ACHN (cell line): ENCODE data around the gene IFNAR1.

ENCODE experiments used
- DNase-seq: peaks from one replicate; pipeline ENCODE4 v3.0.0-alpha.2; 2015
- in situ Hi-C: cut with HindIII; loops from 2 replicates; pipeline ENCODE4 v1.10.0; 2017; ENCODE audit warnings: low sequenced_read_pairs, low pct_ligation_motif_present, low pct_unique_long_range_greater_than_20kb

IFNAR1 gene

DNA sequence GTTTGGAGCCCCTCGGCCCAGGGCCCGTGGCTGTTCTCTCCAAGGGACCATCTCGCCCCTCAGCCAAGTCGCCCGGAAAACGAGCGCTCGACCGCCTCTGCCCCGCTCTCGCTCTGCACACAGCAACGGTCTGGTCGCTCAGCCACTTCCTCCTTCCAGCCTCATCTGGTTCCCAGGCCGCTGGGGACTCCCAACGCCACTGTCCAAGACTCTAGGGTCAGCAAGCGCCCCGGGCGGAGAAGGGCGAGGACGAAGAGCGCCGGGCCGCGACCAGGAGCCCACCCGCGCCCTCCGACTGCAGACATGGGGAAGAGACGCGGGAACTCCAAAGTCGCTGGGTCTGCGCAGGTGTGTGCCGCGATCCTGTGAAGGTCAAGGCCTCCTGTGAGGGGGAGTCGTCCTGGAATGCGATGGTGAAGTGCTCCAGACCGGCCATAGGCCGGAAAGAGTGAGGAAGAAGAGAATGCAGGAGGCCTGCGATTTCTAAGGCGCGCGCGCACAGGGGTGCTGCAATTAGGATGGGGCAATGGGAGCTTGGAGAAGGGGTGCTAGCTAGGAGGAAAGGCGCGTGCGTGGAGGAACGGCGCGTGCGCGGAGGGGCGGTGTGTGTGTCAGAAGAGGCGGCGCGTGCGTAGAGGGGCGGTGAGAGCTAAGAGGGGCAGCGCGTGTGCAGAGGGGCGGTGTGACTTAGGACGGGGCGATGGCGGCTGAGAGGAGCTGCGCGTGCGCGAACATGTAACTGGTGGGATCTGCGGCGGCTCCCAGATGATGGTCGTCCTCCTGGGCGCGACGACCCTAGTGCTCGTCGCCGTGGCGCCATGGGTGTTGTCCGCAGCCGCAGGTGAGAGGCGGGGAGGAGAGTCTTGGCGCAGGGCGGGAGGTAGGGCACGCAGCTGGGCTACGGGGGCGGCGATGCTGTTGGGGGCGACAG lies at the start of gene IFNAR1:
Gene IFNAR1, plus strand, starts transcription at position 680 of the 931 bp plus-strand sequence. Its CDS starts 86 bp downstream, at position 766.
- in situ Hi-C loops, result no loop called here
- peak; percentile 95 for DNase-seq

DNA sequence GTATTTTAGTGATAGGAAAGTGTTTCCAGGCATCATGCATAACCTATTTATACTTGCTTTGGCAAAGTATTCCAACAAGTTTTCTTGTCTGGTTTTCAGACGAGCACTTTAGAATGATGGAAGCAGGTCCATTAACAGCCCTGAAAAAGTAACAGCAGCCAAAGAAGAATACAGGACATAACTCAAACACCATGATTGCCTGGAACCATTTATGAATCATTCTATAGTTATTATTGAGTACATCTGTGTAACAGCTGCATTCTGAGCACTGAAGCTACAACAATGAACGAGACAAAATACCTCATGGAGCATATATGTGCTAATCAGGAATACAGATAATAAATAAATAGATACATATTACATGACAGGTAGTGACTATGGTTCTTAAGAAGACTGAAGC lies 46.0 kb upstream of the IFNAR1 start:
- in situ Hi-C loops, result no loop called here

DNA sequence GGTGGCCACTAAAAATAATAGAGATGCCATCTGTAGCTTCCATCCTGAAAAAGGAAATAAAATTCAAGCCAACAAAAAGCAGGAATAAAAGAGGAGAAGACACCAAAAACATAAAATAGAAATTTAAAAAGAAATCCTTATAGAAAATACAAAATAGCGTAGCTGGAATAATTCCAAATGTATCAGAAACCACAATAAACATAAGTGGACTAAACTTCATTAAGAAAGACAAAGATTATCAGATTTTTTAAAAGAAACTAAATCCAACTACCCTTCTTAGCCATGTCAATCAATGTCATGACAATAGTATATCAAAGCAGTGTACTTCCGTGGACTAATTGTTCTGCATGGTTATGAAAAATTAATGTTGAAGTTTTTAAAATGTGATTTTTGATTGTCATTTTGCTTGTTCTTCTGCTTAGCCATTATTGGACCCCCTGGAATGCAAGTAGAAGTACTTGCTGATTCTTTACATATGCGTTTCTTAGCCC lies 45.4 kb upstream of the IFNAR1 start:
- no peak for DNase-seq
- in situ Hi-C loops, result no loop called here

More for the DNA sequence above, 46.0 kb upstream of the IFNAR1 start:
- no peak for DNase-seq

DNA sequence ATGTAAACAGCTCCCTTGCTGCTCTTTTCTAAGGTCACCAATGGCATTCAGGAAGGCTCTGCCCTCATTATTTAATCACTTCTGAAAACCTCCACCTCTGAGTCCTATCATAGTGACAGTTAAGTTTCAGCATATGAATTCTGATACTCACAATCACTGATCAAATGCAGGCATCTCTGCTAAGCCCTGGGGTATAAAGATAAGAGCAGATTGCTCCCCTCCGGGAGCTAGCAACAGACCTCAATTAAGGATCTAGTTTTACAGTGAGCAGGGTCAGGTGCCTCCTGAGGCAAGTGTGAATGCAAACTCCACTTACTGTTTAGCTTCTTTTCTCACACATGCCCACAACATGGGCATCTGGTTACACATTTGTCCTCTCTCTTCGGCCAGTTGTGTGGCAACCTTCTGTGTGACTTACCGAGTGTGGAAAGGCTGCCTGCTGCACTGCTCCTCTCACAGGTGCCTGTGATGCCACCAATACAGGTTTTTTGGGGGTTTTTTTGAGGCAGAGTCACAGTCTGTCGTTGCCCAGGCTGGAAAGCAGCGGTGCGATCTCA lies 43.6 kb upstream of the IFNAR1 start:
- no peak for DNase-seq
- in situ Hi-C loops, result no loop called here

DNA sequence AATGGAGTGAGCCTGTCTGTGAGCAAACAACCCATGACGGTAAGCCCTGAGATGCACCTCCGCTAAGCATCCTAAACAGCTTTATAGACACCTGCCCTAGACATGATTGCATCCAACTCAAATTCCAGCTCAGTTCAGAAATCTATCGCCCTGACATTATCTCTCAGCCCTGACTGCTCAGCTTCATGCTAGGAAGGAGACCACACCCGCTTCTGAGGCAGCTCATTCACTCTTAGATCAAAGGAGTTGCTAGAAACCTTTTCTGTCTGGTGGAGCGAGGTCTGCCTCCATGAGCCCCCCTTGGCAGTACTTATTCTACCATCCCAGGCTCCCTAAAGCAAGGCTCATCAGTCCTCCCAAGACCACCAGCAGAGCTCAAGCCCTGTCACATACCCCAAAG lies 41.6 kb upstream of the IFNAR1 start:
- no peak for DNase-seq
- in situ Hi-C loops, result no loop called here

DNA sequence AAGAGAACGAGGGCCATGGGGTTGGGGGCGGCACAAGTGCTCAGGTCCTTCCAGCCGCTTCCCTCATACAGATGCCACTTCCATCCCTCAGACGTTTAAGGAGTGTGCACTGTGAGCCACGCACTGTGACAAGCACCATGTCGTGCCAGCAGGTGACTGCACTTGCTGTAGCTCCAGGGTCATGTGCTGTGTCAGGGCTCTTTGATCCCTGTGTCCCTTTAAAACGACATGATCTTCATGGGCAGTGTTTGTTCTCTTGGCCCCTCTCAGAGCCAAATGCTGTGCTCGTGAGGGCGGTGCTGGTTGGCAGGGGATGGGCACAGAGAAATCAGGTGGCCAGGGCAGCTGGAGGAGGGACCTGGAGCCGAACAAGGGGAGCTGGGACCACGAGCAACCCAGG lies 38.7 kb upstream of the IFNAR1 start:
- in situ Hi-C loops, result no loop called here
- no peak for DNase-seq

DNA sequence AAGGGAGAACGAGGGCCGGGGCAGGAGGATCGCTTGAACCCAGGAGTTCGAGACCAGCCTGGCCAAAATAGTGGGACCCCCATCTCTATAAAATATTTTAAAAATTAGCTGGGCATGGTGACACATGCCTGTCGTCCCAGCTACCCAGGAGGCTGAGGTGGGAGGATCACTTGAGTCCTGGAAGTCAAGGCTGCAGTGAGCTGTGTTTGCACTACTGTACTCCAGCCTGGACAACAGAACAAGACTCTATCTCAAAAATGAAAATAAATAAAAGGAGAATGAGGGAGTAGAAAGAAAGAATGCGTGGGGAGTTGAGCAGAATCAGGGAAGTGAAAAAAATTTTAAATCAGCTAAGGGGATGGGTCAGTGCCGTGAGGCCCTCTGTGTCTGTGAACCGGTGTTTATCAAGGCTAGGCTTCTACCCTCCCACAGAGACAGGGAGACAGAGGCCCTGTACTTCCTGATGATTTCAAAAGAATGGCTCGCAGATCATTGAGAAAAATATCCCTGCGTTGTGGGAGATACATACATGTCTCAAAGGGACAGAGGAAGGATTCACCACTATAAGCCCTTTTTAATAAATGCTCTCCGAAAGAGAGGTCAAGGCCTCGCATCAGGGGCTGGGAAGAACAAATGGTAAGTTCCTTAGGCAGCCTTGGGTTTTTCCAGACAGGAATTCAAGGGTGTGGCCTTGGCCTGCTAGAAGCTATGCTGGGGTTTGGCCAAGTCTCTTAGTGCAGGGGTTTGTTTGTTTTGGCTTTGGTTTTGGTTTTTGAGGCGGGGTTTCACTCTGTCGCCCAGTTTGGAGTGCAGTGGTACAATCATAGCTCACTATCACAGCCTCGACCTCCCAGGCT lies 37.9 kb upstream of the IFNAR1 start:
- no peak for DNase-seq
- in situ Hi-C loops, result no loop called here

DNA sequence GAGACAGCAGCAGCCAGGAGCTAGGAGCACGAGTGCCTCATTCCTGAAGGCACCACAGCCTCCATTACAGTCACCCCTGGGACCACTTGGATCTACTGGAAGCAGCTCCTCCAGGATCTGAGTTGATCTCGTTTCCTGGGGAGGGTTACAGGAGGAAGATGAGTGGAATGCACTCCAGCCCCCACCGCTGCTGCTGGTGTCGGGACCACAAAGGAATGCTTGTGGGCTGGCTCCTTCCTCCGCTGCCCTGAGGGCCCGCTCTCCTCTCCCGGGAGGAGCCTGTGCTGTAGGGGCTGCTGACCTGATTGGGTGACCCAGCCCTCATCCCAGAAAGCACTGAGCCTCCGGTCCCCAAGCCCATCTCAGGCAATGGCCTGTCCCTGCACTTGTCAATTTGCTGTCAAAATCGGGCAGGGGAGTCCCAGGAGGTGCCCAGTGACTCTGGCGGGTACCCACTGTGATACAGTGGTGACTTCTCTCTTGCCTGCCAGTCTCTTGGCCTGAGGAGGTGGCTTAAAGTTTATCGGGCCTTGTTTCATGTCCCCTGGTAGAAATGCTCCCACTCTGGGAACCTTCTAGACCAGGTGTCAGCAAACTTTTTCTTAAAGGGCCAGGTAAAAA lies 35.5 kb upstream of the IFNAR1 start:
- in situ Hi-C loops, result no loop called here
- no peak for DNase-seq

DNA sequence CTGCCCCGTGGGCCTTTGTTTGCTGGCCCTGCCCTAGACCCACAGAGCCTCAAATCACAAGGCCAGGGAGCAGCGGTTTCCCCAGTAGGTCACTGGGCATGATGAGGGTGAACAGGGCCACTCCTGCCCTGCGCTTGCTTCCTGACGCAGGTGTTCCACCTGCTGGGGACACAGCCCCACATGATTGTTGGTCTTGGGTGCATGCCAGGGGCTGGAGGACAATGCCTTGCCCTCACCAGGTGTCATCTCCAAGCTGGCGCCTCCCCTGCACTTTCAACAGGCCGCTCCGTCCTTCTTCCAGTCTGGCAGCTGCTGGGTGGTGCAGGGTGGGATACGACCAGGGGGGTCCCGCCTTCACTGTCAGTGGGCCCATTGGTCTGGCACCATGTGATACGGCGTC lies 34.3 kb upstream of the IFNAR1 start:
- DNase-seq, result no peak

DNA sequence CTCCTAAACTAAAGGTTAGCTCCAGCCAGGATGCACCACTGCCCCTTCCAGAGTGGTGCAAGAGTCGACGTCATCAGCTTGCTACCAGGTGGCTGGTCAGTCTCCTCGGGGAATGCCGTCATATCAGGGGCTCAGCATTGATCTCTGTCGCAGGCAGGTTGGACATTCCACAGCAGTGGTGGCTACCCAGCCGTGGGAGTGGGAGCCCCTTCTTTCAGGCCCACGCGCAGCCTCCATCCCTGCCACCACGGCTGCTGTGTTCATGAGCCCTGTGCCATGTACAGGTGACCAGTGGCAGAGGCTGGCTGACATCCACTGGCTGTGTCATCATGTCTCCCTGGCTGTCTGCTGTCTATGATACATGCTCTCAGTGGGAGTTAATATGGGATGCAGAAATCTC lies 33.1 kb upstream of the IFNAR1 start:
- DNase-seq, result no peak
- in situ Hi-C loops, result no loop called here

More for the DNA sequence above, 34.3 kb upstream of the IFNAR1 start:
- in situ Hi-C loops, result no loop called here

DNA sequence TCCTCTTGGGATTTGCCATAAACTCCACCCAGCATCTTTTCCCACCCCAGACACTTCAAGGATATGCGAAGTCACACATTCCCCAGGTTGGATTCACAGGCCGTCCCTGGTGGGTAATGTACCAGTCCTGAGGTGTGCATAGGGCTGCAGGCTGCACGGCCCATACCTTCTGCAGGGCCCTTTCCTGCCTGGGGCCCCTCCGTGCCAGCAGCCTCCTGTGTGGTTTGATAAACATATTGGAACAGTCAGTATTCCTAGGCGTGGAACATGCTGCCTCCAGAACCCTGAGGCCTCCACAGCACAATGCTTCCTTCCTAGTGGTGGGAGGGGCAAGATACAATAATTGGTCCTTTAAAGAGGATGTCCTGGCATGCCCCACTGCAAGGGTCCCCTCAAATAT lies 32.0 kb upstream of the IFNAR1 start:
- in situ Hi-C loops, result no loop called here
- no peak for DNase-seq

DNA sequence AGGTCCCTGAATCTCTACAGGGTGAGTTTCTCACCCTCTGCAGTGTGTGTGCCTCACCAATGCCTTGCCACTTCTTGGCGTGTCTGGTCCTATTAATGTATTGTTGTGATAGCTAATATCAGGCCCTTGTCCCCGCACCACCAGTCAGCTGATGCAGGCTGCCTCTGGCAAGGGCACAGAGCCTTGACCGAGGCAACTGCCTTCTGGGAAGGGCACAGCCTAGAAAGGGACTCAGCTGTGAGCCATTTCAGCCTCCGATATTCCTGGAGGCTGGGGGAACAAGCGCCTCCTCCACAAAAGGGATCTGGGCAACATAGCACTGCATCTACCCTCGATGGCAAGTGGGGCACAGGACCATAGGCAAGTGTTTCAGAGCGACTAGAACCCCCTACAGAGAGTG lies 31.6 kb upstream of the IFNAR1 start:
- in situ Hi-C loops, result no loop called here
- DNase-seq, result no peak

DNA sequence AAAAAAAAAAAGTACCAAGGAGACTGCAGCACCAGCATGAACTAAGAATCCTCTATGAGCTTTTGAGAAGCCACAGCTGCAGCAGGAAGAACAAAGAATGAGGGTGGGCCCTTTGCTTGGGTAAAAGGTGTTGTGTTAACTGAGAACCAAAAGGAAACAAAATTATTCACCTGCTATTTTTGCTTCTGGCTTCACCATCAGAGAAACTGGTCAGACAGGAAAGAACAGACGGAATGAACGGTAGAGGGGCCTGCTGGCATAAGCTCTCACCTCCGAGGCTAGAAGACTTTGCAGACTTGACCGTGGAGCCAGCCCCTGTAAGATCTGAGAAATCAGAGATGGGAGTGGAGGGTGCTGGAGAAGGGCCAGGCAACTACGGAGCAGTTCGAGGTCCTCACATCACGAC lies 31.0 kb upstream of the IFNAR1 start:
- no peak for DNase-seq
- in situ Hi-C loops, result no loop called here

DNA sequence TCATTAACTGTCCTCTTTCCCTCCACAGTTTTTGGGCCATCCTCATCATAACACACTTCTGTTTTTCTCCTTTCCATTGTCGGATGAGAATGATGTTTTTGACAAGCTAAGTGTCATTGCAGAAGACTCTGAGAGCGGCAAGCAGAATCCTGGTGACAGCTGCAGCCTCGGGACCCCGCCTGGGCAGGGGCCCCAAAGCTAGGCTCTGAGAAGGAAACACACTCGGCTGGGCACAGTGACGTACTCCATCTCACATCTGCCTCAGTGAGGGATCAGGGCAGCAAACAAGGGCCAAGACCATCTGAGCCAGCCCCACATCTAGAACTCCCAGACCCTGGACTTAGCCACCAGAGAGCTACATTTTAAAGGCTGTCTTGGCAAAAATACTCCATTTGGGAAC lies 28.6 kb upstream of the IFNAR1 start:
- in situ Hi-C loops, result no loop called here
- no peak for DNase-seq

DNA sequence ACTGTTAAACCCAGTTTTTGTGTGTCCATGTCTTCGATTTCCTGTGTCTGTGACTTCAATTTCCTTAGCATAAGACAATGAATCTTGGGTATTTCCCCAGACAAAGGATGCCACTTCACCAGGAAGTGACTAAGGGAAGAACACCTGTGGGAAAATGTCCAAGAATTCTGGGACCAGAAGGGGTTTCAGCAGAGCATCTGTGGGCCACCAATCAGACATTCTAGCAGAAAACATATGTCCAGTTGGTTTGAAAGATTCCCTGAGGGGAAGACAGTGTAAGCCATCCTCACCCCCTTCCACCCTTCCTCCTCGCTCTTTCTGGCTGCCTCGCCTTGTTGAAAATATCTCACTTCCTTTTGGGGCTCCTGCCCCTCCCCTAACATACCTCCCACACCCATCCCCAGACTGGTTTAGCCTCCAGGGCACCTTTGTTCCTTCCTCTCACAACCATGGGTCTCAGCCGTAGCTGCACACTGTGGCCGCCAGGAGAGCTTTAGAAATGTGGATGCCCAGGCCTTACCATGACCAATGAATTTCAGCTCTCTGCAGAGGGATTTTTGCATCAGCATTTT lies 25.5 kb upstream of the IFNAR1 start:
- DNase-seq, result no peak
- in situ Hi-C loops, result no loop called here

DNA sequence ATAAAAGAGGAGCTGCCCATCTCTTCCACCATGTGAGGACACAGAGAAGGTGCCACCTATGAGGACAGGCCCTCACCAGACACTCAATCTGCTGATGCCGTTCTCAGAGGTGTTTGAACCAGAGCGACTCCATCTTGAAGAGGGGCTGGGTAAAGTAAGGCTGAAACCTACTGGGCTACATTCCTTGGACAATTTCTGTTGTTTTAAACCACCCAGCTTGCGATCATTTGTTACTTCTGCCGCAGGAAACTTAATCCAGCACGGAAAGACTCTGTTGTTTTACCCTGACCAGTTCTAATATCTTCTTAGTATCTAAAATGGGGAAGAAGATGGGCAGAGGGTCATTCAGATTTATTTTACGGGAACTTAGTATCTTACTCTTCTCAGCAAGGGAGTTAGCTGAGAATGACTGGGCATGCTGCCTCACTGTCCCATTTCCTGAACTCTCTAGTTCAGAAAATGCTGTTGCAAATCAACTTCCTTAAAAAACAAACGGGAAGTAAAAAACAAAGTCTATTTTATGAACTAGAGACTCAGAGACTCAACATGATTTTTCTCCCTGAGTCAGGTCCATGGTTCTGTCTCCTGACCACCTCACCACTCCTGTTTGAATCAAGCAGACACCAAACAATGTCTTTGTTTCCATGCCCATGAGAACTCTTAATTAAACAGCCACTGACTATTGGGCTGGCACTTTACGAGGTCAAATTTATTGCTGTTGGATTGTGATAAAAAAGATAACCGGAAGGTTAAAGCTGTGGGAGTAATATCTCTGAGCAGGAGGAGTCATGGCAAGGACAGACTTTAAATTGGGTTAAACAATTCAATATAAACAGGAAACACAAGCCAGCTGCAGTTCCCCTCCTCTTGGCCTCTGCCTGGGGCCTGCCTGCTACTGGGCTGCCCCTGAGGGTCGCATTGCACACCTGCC lies 23.8 kb upstream of the IFNAR1 start:
- no peak for DNase-seq
- in situ Hi-C loops, result no loop called here

DNA sequence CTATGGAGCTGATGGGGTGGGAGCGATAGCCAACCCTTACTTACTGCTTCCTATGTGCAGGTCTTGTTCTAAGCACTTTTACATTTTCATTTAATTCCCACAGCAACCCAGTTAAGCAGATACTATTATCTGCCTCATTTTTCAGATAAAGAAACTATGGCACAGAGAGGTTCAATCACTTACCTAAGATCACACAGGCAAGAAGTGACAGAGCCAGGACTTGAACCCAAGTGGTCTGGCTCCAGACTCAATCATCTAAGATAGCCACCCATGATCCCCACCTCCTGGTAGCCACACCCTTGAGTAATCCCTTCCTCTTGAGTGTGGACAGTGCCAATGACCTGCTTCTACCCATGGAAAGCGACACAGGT lies 23.2 kb upstream of the IFNAR1 start:
- in situ Hi-C loops, result no loop called here
- DNase-seq, result no peak
